Activated CD4-positive, CD25-positive, alpha-beta regulatory T cell treated with anti-CD3 and anti-CD28 coated beads, Interleukin-2, amount 50 U/mL, for 72 hours (primary cell): ENCODE results near the gene GRM4.

ENCODE experiments used
- DNase-seq: peaks from one replicate; pipeline ENCODE4 v3.0.0; 2021

The GRM4 gene

GRCh38 chr6:34142061-34142998 lies 3.6 kb downstream of the GRM4 start:
- DNase-seq: no peak

- DNase-seq: no peak
Observed at GRCh38 chr6:34140075-34140474, 5.8 kb downstream of the GRM4 start.

- DNase-seq: no peak
Observed at GRCh38 chr6:34138914-34139510, 6.9 kb downstream of the GRM4 start.

- no peak for DNase-seq
Observed at GRCh38 chr6:34138191-34138590, 7.7 kb downstream of the GRM4 start.

GRCh38 chr6:34135541-34135940 lies 10.3 kb downstream of the GRM4 start:
- no peak for DNase-seq

GRCh38 chr6:34132486-34133185 lies 13.3 kb downstream of the GRM4 start:
- DNase-seq: no peak

GRCh38 chr6:34131326-34132290 lies 14.3 kb downstream of the GRM4 start:
- DNase-seq: no peak

- DNase-seq: no peak
Observed at GRCh38 chr6:34130862-34131261, 15.0 kb downstream of the GRM4 start.

- no peak for DNase-seq
Observed at GRCh38 chr6:34129753-34130152, 16.1 kb downstream of the GRM4 start.

GRCh38 chr6:34128045-34128444 lies 17.8 kb downstream of the GRM4 start:
- no peak for DNase-seq

- DNase-seq: no peak
Observed at GRCh38 chr6:34126419-34126818, 19.5 kb downstream of the GRM4 start.

- DNase-seq: no peak
Observed at GRCh38 chr6:34125939-34126338, 19.9 kb downstream of the GRM4 start.

- DNase-seq: no peak
Observed at GRCh38 chr6:34120953-34121675, 24.8 kb downstream of the GRM4 start.

GRCh38 chr6:34115915-34116314 lies 30.0 kb downstream of the GRM4 start:
- no peak for DNase-seq

- DNase-seq: no peak
Observed at GRCh38 chr6:34115403-34115795, 30.5 kb downstream of the GRM4 start.

- no peak for DNase-seq
Observed at GRCh38 chr6:34114695-34115402, 31.0 kb downstream of the GRM4 start.

GRCh38 chr6:34113532-34113931 lies 32.4 kb downstream of the GRM4 start:
- no peak for DNase-seq

- DNase-seq: no peak
Observed at GRCh38 chr6:34112126-34112525, 33.8 kb downstream of the GRM4 start.

- DNase-seq: no peak
Observed at GRCh38 chr6:34110610-34111009, 35.3 kb downstream of the GRM4 start.

GRCh38 chr6:34108176-34108575 lies 37.7 kb downstream of the GRM4 start:
- DNase-seq: no peak

GRCh38 chr6:34106900-34107299 lies 39.0 kb downstream of the GRM4 start:
- DNase-seq: no peak
